ENCODE measurements around the gene AKAP5. TPM values are rescaled to one million over a fixed set of nuclear protein-coding genes. Genes with fewer than 3 reads are reported as not detected.

The AKAP5 gene
- total RNA-seq, 4 donors from 2014 or later, result 0.08 to 0.56 (median 0.34) TPM

DNA sequence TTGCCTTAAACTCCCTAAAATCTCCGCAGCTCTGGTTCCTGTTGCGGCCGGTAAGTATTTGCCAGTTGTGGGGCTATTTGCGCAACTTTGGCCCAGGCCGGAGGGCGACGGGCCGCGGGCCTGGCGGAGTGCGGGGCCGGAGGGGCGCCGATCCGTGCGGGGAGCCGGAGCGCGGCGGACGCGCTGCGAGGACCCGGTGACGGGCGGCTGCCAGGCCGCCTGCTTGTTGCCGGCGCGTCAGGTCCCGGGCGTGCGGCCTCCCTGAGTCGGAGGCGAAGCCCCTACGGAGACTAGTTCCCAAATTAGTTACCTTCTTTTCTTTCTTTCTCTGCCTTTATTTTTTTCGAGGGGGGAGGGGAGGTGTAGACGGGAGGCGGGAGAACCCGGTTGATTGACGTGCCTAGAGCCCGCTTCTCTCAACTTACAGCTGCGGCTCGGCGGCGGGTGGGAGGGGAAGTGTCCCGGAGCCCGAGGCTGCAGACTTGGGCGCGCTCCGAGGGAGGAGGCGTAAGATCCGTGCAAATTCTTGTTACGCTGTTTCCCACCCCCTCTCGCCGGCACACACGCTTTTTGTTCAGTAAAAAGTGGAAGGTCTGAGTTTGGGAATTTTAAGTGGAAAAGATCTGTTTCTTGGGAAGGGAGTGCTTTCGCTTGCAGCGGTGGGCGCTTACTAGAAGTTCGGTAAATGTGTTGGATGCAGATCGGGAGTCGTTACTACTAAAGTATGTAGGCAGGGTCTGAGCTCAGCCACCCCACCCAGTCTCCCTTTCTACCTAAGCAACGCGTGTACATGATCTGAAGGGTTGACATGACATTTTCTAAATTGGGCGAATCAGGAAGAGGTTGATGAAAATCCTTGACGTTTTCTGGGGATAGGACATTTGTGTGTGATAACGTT, 39.8 kb downstream of the AKAP5 start:
- Histone ChIP-seq H3K27me3 (no peaks in the 10 kb centered on the region), H3K36me3 (no peaks in the 10 kb centered on the region), H3K4me3 (peak overlapping the region; percentile 93), H3K4me1 (peaks cover 70% of the 10 kb centered on the region), H3K9me3 (no peaks in the 10 kb centered on the region), H3K27ac (peak overlapping the region; percentile 98)
- under 1% methylated on average over 67 of the region's 68 CpGs for WGBS
- DNase-seq (ENCODE audit: low spot score in 2 of 2), result peak; percentile 94 to 95
- TF ChIP-seq POLR2AphosphoS5 (IDR thresholded peaks at IDR 0.05) (peak in 1 of 3 donors; percentile 11), EP300 (IDR thresholded peaks at IDR 0.05) (no peak), POLR2A (IDR thresholded peaks at IDR 0.05) (peak in 1 of 2 donors; percentile 5)
- TF ChIP-seq, protein P1, sequence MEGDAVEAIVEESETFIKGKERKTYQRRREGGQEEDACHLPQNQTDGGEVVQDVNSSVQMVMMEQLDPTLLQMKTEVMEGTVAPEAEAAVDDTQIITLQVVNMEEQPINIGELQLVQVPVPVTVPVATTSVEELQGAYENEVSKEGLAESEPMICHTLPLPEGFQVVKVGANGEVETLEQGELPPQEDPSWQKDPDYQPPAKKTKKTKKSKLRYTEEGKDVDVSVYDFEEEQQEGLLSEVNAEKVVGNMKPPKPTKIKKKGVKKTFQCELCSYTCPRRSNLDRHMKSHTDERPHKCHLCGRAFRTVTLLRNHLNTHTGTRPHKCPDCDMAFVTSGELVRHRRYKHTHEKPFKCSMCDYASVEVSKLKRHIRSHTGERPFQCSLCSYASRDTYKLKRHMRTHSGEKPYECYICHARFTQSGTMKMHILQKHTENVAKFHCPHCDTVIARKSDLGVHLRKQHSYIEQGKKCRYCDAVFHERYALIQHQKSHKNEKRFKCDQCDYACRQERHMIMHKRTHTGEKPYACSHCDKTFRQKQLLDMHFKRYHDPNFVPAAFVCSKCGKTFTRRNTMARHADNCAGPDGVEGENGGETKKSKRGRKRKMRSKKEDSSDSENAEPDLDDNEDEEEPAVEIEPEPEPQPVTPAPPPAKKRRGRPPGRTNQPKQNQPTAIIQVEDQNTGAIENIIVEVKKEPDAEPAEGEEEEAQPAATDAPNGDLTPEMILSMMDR (IDR thresholded peaks at IDR 0.05), result no peak

DNA sequence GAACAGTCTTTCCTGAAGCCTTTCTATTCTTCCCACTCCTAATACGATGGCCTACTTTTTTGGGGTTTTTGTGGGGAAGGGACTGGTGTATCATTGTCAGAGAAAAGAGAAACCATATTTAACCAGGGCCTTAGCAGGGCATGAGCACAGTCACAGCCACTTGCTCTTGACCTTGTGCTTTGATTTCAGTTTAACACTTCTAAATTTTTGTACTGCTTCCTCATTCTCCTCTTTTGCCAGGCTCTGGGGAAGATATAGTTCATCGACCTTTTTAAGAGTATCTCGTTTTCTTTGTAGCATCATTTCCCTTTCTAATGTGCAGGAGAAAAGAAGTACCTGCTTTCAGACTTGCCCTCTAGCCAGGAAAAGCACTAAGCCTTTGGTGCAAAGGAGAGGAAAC, 41.4 kb downstream of the AKAP5 start:
- Histone ChIP-seq H3K4me1 (peaks cover 71% of the 10 kb centered on the region), H3K9me3 (no peaks in the 10 kb centered on the region), H3K27ac (peak overlapping the region; percentile 19), H3K4me3 (peak overlapping the region; percentile 93), H3K36me3 (no peaks in the 10 kb centered on the region), H3K27me3 (no peaks in the 10 kb centered on the region)
- no peak for DNase-seq (ENCODE audit: low spot score in 2 of 2)
- WGBS, result 26% methylated on average over 3 of the region's 3 CpGs
- TF ChIP-seq, protein P1 (IDR thresholded peaks at IDR 0.05), result no peak
- no peak for TF ChIP-seq EP300 (IDR thresholded peaks at IDR 0.05)
- TF ChIP-seq POLR2AphosphoS5 (IDR thresholded peaks at IDR 0.05), result no peak
- TF ChIP-seq POLR2A (IDR thresholded peaks at IDR 0.05), result no peak

DNA sequence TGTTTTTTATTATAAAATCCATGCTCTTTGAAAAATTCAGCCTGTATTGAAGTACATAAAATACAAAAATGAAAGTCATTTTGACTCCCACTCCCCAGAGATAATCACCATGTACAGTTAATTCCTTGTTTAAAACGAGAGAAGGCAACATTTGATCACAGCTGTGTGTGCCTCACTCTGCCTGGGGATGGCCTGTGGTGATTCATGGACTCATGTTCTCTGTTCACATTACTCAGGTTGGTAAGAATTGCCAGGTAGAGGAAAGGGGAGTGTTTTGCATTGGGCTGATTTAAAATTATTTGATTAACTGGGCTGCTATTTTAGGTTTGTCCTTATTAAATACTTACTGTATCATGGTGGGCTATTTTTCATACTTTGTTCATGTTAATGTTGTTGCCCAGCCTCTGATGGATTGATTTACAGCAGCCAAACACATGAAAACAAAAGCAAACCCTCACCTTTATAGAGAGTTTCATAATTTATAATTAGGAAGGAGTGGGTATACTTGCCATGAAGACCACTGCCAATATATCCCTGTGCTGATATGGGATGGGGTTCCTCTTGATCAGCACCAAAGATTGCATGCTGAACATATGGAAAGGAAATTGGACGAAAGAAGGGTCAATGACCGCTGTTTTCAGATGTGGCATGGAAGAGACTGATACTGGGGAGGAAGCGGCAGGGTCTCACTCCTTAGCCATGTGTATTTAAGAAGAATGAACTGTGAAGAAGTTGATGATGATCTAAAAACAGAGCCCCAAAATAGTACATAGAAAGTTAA, 42.3 kb downstream of the AKAP5 start:
- WGBS, result 66% methylated on average over 4 of the region's 4 CpGs
- no peak overlapping the region for H3K4me3 ChIP-seq
- TF ChIP-seq EP300 (IDR thresholded peaks at IDR 0.05), result no peak
- no peak for TF ChIP-seq POLR2A (IDR thresholded peaks at IDR 0.05)
- TF ChIP-seq, protein P1 (IDR thresholded peaks at IDR 0.05), result no peak
- no peak for TF ChIP-seq POLR2AphosphoS5 (IDR thresholded peaks at IDR 0.05)
- peak overlapping the region; percentile 19 for H3K27ac ChIP-seq
- no peaks in the 10 kb centered on the region for H3K9me3 ChIP-seq
- H3K4me1 ChIP-seq, result peaks cover 70% of the 10 kb centered on the region
- no peak for DNase-seq (ENCODE audit: low spot score in 2 of 2)
- H3K36me3 ChIP-seq, result no peaks in the 10 kb centered on the region
- H3K27me3 ChIP-seq, result no peaks in the 10 kb centered on the region

DNA sequence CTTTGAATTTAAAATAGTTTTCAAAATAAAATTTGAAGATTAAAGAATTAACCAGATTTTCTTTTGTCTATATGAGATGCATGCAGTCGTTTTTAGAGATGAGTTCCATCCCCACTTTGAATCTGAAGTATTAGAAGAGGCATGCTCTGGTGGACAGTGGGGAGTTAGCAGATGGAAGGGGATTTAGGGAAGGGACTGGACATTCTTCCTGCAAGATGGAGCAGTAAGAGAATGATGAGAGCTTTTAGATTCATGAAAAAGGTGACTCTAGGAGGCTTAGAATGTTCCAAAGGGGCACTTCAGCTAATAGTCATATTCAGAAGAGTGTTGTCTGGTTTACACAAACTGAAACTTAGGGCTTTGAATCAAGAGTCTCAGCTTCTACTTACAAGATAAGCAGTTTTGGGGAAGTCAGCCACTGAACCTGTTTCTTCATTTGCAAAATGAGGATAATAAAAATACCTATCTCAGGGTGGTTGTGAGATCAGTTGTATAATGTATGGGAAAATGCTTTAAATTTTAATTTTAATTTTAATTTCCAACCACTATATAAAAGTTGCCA, 43.0 kb downstream of the AKAP5 start:
- no peak overlapping the region for H3K4me3 ChIP-seq
- WGBS, result 40% methylated on average over 1 of the region's 1 CpG

More for the DNA sequence above, 43.0 kb downstream of the AKAP5 start:
- H3K27me3 ChIP-seq, result no peaks in the 10 kb centered on the region
- DNase-seq (ENCODE audit: low spot score in 2 of 2), result no peak
- no peaks in the 10 kb centered on the region for H3K9me3 ChIP-seq
- no peaks in the 10 kb centered on the region for H3K36me3 ChIP-seq
- TF ChIP-seq, protein P1 (IDR thresholded peaks at IDR 0.05), result no peak
- TF ChIP-seq POLR2A (IDR thresholded peaks at IDR 0.05) (no peak), EP300 (IDR thresholded peaks at IDR 0.05) (no peak), POLR2AphosphoS5 (IDR thresholded peaks at IDR 0.05) (no peak)
- no peak overlapping the region for H3K27ac ChIP-seq
- H3K4me1 ChIP-seq, result peaks cover 74% of the 10 kb centered on the region

Data from suprapubic skin (tissue), 4 donors.